Subcutaneous abdominal adipose tissue (tissue), 5 donors: ENCODE measurements around the gene TENT4B.

Experiments used
- H3K27ac ChIP-seq: one replicate; pipeline ENCODE4 v1.7.0; 2013; ENCODE audit warnings: low read depth, mild to moderate bottlenecking, inconsistent platforms, low read length, moderate library complexity
- H3K27me3 ChIP-seq, 5 donors: one replicate each; pipeline ENCODE4 v1.7.0; 2013; ENCODE audit warnings: low read length in 5 of 5, inconsistent platforms in 1 of 5; ENCODE audit not compliant: control insufficient read depth in 5 of 5, insufficient read depth in 4 of 5
- H3K36me3 ChIP-seq, 5 donors: one replicate each; pipeline ENCODE4 v1.7.0; 2013; ENCODE audit warnings: low read length in 5 of 5; ENCODE audit not compliant: control insufficient read depth in 5 of 5, insufficient read depth in 5 of 5
- H3K4me1 ChIP-seq, 5 donors: one replicate each; pipeline ENCODE4 v1.7.0; 2013; ENCODE audit warnings: low read length in 5 of 5, mild to moderate bottlenecking in 3 of 5, moderate library complexity in 1 of 5; ENCODE audit not compliant: control insufficient read depth in 5 of 5, insufficient read depth in 5 of 5
- H3K4me3 ChIP-seq, 5 donors: one replicate each; pipeline ENCODE4 v1.7.0; 2013; ENCODE audit warnings: low read length in 5 of 5, low read depth in 1 of 5
- H3K9ac ChIP-seq, 5 donors: one replicate each; pipeline ENCODE4 v1.7.0; 2013; ENCODE audit warnings: low read length in 5 of 5, mild to moderate bottlenecking in 4 of 5, moderate library complexity in 3 of 5
- H3K9me3 ChIP-seq, 5 donors: one replicate each; pipeline ENCODE4 v1.7.0; 2013; ENCODE audit warnings: low read length in 5 of 5; ENCODE audit not compliant: control insufficient read depth in 5 of 5
- donor health status: healthy.
- donor health status: healthy.
- donor health status: healthy.
- donor health status: healthy.
- donor health status: healthy.

Gene TENT4B

DNA sequence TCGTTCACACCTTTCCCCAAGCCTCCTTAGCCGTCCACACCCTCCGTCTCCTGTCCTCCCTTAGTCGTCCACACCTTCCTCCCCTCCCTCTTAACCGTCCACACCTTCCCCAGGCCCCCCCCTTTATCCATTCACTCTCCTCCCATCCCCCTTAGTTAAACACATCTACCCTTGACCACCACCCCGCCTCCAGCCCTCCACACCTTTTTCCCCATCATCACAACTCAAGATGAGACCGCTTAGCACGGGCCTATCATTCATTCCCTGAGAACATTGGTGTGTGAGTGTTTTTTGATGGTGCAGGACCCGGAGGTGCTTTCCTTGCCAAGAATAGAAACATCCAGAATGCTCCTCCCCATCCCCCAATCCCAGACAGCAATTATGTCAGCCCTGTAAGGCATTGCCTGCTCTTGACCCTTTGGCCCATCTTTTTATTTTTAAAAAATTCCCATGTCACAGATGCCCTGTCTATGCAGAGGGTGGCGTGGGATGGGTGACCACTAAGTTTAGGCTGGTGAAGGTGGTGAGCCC lies 1.4 kb downstream of the TENT4B start:
- no peaks in the 10 kb centered on the region for H3K27me3 ChIP-seq
- H3K27ac ChIP-seq = peak overlapping the region; percentile 73
- H3K4me1 ChIP-seq = peaks cover 1 to 39% (median 31%) of the 10 kb centered on the region in 5 donors
- H3K4me3 ChIP-seq = peak overlapping the region; percentile 76 to 91 (median 86)
- H3K9me3 ChIP-seq = no peaks in the 10 kb centered on the region
- H3K9ac ChIP-seq = peak overlapping the region in 4 of 5 donors; percentile 82 to 94 (median 88)
- H3K36me3 ChIP-seq = no peaks in the 10 kb centered on the region

GRCh38 chr16:50155925-50156324 lies 2.8 kb downstream of the TENT4B start:
- Histone ChIP-seq H3K4me1 (peaks cover 1 to 42% (median 32%) of the 10 kb centered on the region in 5 donors), H3K9me3 (no peaks in the 10 kb centered on the region), H3K36me3 (no peaks in the 10 kb centered on the region), H3K9ac (peak overlapping the region in 3 of 5 donors; percentile 37 to 94 (median 90)), H3K27me3 (no peaks in the 10 kb centered on the region), H3K4me3 (peak overlapping the region in 4 of 5 donors; percentile 76 to 91 (median 87)), H3K27ac (peak overlapping the region; percentile 73)

DNA sequence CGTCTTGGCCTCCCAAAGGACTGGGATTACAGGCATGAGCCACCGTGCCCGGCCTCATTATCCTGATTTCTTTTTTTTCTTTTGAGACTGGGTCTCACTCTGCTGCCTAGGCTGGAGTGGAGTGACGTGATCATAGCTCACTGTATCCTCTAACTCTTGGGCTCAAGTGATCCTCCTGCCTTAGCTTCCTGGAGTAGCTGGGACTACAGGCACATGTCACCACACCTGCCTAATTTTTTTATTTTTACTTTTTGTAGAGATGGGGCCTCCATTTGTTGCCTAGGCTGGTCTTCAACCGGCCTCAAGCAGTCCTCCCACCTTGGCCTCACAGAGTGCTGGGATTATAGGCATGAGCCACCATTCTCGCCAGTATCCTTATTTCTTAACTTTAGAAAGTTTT lies 3.5 kb downstream of the TENT4B start:
- no peaks in the 10 kb centered on the region for H3K36me3 ChIP-seq
- H3K9me3 ChIP-seq = no peaks in the 10 kb centered on the region
- no peak overlapping the region for H3K4me3 ChIP-seq
- peaks cover 1 to 46% (median 37%) of the 10 kb centered on the region in 5 donors for H3K4me1 ChIP-seq
- H3K9ac ChIP-seq = no peak overlapping the region
- H3K27me3 ChIP-seq = no peaks in the 10 kb centered on the region
- no peak overlapping the region for H3K27ac ChIP-seq

- Histone ChIP-seq H3K4me3 (no peak overlapping the region), H3K36me3 (no peaks in the 10 kb centered on the region), H3K4me1 (peaks cover 0 to 21% (median 13%) of the 10 kb centered on the region in 5 donors), H3K27me3 (no peaks in the 10 kb centered on the region), H3K9me3 (no peaks in the 10 kb centered on the region), H3K27ac (no peak overlapping the region), H3K9ac (no peak overlapping the region)
Observed at GRCh38 chr16:50160495-50161164, 7.5 kb downstream of the TENT4B start.

- H3K27me3 ChIP-seq = no peaks in the 10 kb centered on the region
- H3K36me3 ChIP-seq = no peaks in the 10 kb centered on the region
- peaks cover 0 to 15% (median 7%) of the 10 kb centered on the region in 5 donors for H3K4me1 ChIP-seq
- H3K27ac ChIP-seq = no peak overlapping the region
- H3K9me3 ChIP-seq = no peaks in the 10 kb centered on the region
- H3K4me3 ChIP-seq = no peak overlapping the region
- peak overlapping the region in 1 of 5 donors; percentile 6 for H3K9ac ChIP-seq
Observed at GRCh38 chr16:50161950-50162349, 8.8 kb downstream of the TENT4B start.

DNA sequence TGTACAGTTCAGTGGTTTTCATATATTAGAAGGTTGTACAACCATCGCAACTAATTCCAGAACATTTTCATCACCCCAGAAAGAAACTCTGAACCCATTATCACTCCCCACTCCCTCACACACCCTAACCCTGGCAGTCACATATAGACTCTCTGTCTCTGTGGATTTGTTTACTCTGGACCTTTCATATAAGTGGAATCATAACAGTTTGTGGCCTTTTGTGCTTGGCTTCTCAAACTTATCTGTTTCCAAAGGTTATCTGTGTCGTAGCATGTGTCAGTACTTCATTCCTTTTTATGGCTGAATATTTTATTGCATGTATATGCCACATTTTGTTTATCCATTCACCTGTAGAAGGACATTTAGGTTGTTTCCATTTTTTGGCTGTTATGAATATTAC lies 12.4 kb downstream of the TENT4B start:
- H3K4me3 ChIP-seq = no peak overlapping the region
- H3K9ac ChIP-seq = no peak overlapping the region
- peaks cover 2 to 15% (median 12%) of the 10 kb centered on the region in 5 donors for H3K4me1 ChIP-seq
- H3K36me3 ChIP-seq = no peaks in the 10 kb centered on the region
- no peaks in the 10 kb centered on the region for H3K9me3 ChIP-seq
- H3K27ac ChIP-seq = no peak overlapping the region
- no peaks in the 10 kb centered on the region for H3K27me3 ChIP-seq

GRCh38 chr16:50166511-50167500 lies 13.7 kb downstream of the TENT4B start:
- no peak overlapping the region for H3K4me3 ChIP-seq
- peaks cover 2 to 12% (median 8%) of the 10 kb centered on the region in 5 donors for H3K4me1 ChIP-seq
- H3K9me3 ChIP-seq = no peaks in the 10 kb centered on the region
- no peak overlapping the region for H3K9ac ChIP-seq
- no peak overlapping the region for H3K27ac ChIP-seq
- no peaks in the 10 kb centered on the region for H3K27me3 ChIP-seq
- H3K36me3 ChIP-seq = no peaks in the 10 kb centered on the region

DNA sequence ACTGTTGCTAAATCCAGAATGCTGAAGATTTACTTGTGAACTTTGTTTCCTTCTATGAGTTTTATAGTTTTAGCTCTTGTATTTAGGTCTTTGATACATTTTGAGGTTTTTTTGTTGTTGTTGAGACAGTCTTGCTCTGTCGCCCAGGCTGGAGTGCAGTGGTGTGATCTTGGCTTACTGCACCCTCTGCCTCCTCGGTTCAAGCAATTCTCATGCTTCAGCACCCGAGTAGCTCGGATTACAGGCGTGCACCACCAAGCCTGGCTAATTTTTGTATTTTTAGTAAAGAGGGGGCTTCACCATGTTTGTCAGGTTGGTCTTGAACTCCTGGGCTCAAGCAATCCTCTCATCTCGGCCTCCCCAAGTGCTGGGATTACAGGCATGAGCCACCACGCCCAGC lies 14.4 kb downstream of the TENT4B start:
- H3K4me3 ChIP-seq = no peak overlapping the region
- H3K27ac ChIP-seq = no peak overlapping the region
- no peak overlapping the region for H3K9ac ChIP-seq
- H3K27me3 ChIP-seq = no peaks in the 10 kb centered on the region
- peaks cover 2 to 12% (median 12%) of the 10 kb centered on the region in 5 donors for H3K4me1 ChIP-seq
- no peaks in the 10 kb centered on the region for H3K9me3 ChIP-seq
- no peaks in the 10 kb centered on the region for H3K36me3 ChIP-seq

- Histone ChIP-seq H3K27ac (no peak overlapping the region), H3K27me3 (no peaks in the 10 kb centered on the region), H3K4me3 (no peak overlapping the region), H3K9me3 (no peaks in the 10 kb centered on the region), H3K36me3 (no peaks in the 10 kb centered on the region), H3K9ac (no peak overlapping the region), H3K4me1 (peaks cover 2 to 14% (median 12%) of the 10 kb centered on the region in 5 donors)
Observed at GRCh38 chr16:50169555-50170096, 16.5 kb downstream of the TENT4B start.
